HG03342 (cell line): ENCODE measurements around the gene EXOC6B.
"Not testable (repeated sequence)": the region's sequence is repeated elsewhere in the genome, so short reads cannot be mapped to it uniquely, and the experiment has no call there.

ENCODE experiments used
- ATAC-seq: cut with Tn5 transposase; IDR thresholded peaks from one replicate; pipeline ENCODE4 v1.9.1; 2021; ENCODE audit warnings: mild to moderate bottlenecking, moderate library complexity; ENCODE audit not compliant: unreplicated experiment

EXOC6B gene

DNA sequence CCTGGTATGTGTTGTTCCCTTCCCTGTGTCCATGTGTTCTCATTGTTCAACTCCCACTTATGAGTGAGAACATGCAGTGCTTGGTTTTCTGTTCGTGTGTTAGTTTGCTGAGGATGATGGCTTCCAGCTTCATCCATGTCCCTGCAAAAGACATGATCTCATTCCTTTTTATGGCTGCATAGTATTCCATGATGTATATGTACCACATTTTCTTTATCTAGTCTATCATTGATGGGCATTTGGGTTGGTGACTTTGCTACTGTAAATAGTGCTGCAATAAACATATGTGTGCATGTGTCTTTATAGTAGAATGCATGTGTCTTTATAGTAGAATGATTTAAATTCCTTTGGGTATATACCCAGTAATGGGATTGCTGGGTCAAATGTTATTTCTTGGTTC lies 341.2 kb downstream of the EXOC6B start:
- ATAC-seq, result not testable (repeated sequence)

DNA sequence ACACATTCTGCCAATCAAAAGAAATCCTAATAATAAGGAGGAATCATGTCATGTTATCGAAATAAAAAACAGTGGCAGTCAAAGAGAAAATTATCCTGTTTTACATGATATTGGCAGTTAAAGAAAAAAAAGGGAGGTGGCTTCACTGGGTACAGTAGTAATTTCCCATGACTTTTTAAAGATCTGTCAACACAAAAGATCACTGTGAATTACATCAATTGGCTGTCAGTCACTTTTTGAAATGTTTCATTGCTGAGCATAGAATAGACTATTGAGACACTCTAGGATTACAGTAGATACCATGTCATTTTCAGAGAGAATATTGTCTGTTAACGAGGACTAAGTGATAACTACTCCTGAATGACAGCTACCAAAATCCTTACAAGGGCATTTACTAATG lies 342.5 kb downstream of the EXOC6B start:
- no peak for ATAC-seq

DNA sequence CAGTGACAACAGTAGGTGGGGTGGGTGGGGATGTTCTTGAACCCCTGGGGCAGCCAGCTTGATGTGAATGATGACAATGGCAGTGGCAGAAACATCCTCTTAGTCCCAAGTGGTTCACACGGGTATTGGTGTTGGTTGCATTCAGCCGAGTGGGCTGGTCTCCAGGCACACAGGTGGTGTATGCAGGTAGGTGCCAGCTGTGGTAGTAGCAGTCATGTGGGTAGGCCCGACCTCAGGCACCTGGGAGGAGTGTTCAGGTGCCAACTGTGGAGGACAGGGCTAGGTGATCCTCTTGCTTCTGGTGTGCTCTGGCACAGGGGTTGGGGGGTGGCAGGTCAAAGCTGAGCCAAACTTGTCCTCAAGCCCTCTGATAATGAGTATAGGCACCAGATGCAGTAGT lies 350.6 kb downstream of the EXOC6B start:
- ATAC-seq, result no peak

DNA sequence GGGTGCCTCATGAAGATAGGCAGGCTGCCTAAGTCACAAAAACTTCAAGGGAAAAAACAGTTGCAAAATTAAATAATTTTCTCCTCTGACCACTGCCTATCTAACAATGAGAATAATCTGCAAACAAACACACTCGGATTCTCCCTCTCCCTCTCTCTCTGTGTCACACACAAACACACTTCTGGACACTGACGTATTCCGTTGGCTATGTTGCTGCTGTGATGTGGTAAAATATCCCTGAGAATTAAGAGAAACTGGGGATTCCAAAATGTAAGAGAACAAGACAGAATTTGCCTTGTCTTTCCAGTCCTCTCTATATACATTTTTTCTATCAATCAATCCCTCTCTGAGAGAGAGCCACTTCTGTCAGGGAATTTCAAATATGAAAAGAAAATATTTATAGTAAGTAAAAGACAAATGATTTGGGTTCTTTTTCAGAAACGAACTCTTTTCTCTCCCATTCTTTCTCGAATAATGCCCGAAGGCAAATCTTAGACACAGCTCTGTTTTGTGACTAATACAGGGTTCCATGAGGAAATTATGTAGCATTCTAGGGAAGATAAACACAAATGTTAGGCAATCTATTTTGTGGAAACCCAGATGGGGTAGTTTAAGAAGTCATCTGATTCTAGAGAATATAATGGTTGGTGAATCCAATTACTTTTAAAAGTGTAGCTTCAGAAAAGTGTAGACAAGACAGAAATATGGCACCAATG lies 367.9 kb downstream of the EXOC6B start:
- ATAC-seq, result no peak

DNA sequence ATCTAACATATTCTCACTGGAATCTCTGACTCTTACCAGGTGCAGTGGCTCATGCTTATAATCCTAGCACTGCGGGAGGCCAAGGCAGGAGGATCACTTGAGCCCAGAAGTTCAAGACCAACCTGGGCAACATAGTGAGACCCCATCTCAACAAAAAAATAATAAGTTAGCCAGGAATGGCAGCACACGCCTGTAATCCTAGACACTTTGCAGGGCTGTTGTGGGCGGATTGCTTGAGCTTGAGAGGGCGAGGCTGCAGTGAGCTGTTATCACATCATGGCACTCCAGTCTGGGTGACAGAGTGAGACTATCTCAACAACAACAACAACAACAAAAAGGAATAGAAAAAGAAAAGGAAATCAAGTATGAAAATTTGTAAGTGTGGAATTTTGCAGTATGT lies 371.6 kb downstream of the EXOC6B start:
- ATAC-seq, result no peak

DNA sequence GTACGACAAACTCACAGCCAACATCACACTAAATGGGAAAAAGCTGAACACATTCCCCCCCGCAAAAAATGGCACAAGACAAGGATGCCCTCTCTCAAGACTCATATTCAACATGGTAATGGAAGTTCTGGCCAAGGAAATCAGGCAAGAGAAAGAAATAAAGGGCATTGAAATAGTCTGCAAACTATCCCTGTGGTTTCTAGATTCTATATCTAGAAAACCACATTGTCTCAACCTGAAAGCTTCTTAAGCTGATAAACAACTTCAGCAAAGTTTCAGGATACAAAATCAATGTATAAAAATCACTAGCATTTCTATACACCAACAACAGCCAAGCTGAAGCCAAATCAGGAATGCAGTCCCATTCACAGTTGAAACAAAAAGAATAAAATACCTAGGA lies 383.6 kb downstream of the EXOC6B start:
- no peak for ATAC-seq

DNA sequence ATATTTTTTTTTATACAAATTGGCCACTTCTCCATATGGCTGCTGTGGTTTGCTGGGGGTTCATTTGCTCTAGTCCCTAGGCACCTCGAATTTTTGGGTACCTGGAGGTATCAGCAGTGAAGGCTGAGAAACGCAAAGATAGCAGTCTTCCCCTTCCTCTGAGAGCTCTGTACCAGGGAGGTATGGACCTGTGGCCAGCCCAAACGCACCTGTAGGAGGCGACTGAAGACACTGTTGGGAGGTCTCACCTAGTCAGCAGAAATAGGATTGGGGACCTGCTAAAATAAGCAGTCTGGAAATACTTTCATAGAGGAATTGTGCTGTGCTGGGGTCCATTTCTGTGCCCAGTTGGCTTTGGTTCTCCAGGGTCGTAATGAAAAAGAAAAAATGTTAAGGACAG lies 385.9 kb downstream of the EXOC6B start:
- no peak for ATAC-seq

DNA sequence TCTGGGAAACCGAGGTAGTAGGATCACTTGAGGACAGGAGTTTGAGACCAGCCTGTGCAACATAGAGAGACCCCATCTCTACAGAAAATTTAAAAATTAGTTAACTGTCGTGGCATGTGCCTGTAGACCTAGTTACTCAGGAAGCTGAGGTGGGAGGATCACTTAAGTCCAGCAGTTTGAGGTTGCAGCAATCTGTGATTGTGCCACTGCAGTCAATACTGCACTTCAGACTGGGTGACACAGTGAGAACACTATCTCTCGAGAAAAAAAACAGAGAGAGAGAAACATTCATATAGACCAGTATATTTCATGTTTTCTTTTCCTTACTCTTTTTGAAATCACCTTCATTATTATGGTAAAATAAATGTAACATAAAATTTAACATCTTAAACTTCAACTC lies 387.5 kb downstream of the EXOC6B start:
- no peak for ATAC-seq

DNA sequence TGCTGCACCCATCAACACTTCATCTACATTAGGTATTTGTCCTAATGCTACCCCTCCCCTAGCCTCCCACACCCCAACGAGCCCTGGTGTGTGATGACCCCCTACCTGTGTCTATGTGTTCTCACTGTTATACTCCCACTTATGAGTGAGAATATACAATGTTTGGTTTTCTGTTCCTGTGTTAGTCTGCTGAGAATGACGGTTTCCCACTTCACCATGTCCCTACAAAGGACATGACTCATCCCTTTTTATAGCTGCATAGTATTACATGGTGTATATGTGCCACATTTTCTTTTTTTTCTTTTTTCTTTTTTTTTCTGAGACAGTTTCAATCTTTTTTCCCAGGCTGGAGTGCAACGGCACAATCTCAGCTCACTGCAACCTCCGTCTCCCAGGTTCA lies 394.1 kb downstream of the EXOC6B start:
- ATAC-seq, result no peak

DNA sequence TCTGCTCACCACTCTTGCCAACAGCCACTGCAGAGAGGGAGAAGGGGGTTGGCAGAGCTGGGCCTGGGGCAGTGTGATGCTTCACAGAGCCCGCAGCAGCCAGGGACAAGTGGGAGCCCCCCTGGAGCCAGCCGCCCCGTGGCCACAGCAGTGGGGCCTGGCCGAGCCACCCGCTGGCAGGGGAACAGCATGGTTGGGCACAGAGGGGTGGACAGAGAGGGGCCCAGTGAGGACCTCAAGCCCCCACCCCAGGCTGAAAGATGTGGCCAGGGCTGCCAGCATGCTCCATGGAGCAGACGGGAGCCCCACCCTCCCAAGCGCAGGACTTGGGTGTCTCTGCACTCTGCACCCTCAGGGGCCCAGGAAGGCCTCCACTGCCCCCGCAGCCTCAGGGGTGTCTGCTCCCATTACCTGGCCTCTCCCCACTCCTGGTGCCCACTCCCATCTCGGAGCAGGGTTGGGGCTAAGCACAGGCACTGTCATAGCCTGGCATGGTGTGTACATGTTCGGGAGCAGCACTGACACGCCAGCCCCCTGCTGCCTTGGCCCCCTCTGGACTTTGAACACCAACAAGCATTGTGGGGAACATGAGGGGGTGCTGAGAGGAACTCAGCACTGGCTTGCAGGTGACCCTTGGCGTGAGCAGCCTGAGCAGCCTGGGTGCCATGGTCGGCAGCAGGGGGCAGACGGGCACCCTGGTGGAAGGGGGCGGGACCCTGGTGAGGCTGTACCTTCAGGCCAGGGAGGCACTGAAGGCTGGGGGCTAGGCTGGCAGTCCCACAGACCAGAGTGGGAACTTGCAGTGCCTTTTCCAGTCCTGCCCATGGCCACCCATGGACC lies 398.6 kb downstream of the EXOC6B start:
- ATAC-seq, result no peak

DNA sequence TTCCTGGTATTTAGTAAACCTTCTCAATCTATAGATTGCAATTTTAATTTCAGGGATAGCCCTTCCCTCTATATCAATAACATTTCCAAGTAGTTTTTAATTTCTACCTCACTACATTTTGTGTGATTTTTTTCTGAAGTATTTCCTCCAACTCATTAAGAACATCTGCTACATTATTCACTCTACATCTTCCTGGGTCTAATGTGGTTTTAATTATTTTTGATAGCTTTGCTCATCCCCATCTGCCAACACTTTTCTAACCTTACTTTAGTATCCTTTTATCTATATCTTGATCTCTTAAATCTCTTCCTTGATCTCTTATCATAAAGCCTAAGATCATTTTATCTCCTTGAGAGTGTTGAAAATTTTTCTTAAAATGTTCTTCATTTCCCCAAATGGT lies 399.8 kb downstream of the EXOC6B start:
- ATAC-seq, result no peak

DNA sequence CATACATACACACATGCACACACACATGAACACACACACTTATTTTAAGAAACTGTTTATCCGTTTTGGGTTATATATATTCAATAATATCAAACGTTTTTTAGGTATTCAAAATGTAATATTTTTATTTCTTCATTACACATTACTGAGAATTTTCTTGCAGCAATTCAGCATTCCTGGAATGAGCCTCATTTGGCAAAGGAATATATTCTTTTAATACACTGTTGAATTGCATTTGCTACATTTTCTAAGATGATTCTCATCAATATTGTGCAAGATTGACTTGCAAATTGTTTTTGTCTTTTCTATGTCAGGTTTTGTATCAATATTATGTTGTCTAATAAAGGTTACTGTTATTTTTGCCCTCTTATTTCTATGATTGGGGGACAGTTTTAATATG lies 402.1 kb downstream of the EXOC6B start:
- no peak for ATAC-seq

DNA sequence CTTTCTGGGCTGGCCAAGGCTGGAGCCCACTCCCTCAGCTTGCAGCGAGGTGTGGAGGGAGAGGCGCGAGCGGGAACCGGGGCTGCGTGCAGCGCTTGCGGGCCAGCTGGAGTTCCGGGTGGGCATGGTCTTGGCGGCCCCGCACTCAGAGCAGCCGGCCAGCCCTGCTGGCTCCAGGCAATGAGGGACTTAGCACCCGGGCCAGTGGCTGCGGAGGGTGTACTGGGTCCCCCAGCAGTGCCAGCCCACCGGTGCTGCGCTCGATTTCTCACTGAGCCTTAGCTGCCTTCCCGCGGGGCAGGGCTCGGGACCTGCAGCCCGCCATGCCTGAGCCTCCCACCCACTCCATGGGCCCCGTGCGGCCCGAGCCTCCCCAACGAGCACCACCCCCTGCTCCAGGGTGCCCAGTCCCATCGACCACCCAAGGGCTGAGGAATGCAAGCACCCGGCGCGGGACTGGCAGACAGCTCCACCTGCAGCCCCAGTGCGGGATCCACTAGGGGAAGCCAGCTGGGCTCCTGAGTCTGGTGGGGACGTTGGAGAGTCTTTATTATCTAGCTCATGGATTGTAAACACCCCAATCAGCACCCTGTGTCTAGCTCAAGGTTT lies 404.0 kb downstream of the EXOC6B start:
- ATAC-seq, result not testable (repeated sequence)

DNA sequence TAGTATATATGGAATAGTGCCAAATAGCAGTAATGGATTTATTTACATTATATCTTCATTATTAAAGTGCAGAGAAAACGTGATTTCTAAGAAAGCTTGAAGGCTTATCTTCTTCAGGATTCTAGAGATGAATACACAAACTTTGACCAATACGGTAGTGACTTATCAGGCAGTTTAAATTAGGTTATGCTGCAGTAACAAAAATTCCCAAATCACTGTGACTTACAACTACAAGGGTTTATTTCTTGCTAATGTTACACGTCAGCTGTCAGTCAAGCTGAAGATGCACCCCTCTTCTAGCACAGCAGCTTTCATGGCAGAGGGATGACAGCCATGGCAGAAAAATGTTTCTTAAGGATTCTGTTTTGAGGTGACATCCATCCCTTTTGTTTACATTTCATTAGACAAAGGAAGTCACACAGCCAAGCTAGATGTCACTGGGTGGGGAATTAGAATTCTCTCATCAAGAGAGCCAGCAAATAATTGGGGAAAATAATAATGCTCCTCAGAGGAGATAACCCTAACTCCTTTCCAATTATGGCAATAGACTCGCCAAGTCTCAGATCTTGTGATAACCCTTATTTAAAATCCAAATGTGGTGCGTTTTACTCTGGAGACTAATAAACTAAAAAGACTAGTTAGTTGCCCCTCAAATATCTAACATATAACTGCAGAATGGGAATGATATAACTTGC lies 409.9 kb downstream of the EXOC6B start:
- ATAC-seq, result no peak

DNA sequence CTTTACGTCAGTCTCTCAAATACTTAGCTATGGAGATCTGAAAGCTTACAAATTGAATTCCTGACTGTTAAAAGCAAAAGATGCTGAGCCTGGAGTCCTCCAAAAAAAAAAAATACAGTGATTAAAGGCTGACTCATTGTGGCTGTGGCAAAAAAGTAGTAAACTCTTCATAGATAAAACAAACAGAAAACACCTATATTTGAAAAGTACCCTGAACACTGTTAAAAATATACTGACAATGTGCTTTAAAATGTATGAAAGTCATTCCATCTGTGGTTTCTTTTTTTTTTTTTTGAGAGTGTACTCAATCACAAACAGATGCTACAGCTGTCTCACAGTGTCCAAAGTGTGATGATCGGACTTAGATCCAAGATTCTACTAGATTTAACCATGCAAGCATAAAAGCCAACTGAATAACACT lies 410.6 kb downstream of the EXOC6B start:
- ATAC-seq, result no peak

DNA sequence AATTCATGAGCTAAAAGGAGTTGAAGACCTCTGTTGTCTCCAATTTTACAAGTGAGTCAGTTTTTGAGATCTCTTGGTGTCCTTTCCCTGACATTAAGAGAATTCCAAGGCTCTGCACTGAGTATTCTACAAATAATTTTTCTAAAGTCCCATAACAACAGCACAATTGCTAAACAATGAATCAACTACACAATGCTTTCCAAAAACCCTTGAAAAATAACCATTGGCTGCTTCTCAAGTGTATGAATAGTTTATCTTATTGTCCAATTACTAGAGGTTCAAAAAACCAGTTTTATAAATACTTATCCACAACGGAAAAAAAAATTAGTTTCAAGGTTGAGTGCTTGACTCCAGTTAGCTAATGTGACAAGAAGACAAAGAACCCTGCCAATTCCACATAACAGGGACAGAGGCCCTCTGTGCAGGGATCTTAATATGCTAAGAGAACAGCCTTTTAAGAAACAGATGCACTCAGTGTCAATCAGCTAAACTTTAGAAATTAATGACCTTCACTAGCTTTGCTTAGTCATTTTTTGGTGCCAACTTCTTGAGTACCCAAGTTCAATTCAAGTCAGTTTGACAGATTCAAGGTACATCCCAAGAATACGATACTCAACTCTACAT lies 411.6 kb downstream of the EXOC6B start:
- no peak for ATAC-seq

DNA sequence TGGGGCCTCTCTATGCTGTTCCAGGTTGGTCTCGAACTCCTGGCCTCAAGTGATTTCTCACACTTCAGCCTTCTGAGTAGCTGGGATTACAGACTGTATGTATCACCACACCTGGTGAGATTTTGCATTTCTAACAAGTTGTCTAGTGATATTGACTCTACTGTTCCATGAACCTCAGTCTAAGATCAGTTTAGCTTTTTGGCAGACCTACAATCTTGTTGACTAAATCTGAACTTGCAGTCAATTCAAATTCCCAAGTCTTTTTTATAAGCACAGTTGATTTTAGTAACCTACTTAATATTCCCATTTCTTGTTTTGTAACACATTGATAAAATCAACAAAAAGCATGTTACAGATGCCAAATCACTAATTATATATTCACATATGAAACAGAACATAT lies 412.1 kb downstream of the EXOC6B start:
- no peak for ATAC-seq

DNA sequence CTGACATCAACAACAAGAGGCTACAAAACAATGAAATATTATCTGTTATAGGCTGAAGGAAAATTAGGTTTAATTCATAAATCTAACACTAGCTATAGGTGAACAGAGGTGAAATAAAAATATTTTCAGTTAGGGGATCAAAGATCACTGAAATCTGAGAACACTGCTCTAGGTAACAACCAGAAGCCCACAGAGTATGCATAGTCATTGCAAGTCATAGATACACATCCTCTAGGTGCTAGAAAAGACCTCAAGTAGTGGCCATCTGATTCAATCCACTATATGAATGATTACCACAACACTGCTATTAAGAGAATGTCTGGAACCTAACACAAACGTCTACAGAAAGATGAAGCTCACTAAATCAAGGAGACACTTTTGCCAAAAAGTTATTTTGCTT lies 413.6 kb downstream of the EXOC6B start:
- no peak for ATAC-seq

DNA sequence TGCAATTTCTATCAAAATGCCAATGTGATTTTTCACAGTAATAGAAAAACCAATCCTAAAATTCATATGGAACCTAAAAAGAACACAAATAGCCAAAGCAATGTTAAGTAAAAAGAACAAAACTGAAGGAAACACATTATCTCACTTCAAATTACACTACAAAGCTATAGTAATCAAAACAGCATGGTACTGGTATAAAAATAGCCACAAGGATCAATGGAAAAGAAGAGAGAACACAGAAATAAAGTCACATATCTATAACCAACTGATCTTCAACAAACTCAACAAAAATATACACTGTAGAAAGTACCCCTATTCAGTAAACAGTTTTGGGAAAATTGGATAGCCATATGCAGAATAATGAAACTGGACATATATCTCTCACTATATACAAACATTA lies 426.0 kb downstream of the EXOC6B start:
- ATAC-seq, result no peak

DNA sequence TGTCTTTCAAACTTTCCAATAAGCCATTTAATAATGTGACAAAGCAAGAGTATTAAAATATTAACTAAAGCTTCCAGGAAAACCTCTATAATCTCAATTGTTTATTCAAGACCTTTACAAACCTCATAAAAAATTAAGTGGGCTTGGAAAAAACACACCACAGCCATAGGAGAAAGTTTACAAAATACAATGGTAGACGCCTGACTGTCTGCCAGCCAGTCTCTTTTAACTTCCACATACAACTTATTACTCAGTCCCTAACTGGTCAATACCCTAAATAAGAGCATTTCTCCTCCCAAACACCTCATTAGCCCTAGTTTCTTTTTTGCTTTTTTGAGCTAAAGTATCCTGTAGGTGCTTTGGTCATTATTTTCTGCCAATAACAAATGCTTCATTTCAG lies 430.7 kb downstream of the EXOC6B start:
- ATAC-seq, result no peak

DNA sequence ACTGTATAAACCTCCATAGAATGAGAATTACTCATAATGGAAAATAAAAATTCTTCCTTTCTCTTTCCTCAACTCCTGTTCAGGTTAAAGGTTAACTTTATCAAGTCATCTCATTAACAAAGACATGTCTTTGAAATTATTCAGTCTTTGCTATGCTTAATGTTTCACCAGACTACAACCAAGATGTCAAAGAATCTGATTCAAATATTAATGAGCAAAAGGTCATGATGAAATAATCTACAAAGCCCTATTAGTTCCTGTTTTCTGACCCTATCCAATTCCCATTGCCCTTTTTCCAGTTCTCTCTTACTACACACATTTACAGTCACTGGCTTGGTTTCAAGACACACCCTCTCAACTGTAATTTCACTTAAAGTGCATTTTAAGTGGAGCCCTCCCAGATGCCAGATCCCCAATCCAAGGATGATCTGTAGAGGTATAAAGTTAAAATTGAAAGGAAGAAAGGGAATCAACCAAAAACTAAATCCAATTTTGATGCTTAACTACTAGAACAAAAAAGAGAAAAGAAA lies 431.2 kb downstream of the EXOC6B start:
- no peak for ATAC-seq
